Measurements from ENCODE around the gene ZNF277. TPM values are rescaled to one million over a fixed set of nuclear protein-coding genes. Genes with fewer than 3 reads are reported as not detected.

The ZNF277 gene, protein sequence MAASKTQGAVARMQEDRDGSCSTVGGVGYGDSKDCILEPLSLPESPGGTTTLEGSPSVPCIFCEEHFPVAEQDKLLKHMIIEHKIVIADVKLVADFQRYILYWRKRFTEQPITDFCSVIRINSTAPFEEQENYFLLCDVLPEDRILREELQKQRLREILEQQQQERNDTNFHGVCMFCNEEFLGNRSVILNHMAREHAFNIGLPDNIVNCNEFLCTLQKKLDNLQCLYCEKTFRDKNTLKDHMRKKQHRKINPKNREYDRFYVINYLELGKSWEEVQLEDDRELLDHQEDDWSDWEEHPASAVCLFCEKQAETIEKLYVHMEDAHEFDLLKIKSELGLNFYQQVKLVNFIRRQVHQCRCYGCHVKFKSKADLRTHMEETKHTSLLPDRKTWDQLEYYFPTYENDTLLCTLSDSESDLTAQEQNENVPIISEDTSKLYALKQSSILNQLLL
- 37.7 TPM for polyA plus RNA-seq (2013, experiment 1 of 2)
- 41.5 TPM for polyA plus RNA-seq (2013, experiment 2 of 2)

DNA sequence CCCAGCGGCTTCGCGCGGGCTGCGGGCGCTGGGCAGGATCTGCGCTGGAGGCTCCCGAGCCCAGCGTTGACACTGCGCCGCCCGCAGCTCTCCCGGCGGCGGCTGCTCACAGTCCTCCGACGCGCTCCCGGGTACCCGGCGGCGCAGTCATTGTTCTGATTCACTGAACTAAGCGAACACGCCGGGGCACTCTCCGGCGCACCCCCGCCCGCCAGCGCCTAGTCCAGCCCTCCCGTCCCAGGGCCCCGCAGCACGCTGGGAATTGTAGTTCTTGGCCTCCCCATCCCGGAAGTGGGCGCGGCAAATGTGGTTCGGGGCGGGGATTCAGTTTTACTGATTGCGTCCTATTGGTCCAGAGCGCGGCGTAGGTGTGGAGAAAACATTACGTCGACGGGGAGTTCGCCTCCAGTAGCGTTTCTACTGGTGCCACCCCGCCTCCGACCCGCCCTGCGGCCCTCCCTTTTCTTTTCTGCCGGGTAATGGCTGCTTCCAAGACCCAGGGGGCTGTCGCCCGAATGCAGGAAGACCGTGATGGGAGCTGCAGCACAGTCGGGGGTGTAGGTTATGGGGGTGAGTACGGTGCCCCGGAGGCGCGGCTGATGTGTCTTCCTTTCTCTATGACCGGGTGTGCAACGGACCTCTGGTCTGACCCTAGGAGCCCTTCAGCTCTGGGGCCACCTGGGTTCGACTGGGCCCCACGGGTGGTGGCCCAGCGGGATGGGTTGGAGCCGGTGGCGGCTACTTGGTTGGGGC lies at the start of gene ZNF277, which contains the start of gene DOCK4:
ZNF277 (plus strand) TSS at position 458 of the 753 bp plus-strand sequence; CDS start at position 480, 22 bp downstream.
DOCK4 (minus strand) TSS at position 162 of the 753 bp plus-strand sequence. CDS start 261 bp downstream, outside the sequence.
- H3K4me1 ChIP-seq (ENCODE audit: control insufficient read depth, insufficient read depth, low read length, poor library complexity, severe bottlenecking): peaks cover 2% of the 10 kb centered on the region
- H3K36me3 ChIP-seq (ENCODE audit: control insufficient read depth, insufficient read depth, low read length): no peaks in the 10 kb centered on the region
- 0% methylated on average over 38 to 66 of the region's 67 CpGs for WGBS, 2 experiments (ENCODE audit: insufficient coverage in 2 of 2)
- H3K9me3 ChIP-seq (ENCODE audit: control insufficient read depth, low read length): no peaks in the 10 kb centered on the region
- peak within 1 kb of the TSS; percentile 87 for H3K27ac ChIP-seq (ENCODE audit: low read depth, low read length, severe bottlenecking)
- H3K4me3 ChIP-seq (ENCODE audit: extremely low read depth, insufficient read depth, low read length, poor library complexity, severe bottlenecking): peak within 1 kb of the TSS; percentile 98

DNA sequence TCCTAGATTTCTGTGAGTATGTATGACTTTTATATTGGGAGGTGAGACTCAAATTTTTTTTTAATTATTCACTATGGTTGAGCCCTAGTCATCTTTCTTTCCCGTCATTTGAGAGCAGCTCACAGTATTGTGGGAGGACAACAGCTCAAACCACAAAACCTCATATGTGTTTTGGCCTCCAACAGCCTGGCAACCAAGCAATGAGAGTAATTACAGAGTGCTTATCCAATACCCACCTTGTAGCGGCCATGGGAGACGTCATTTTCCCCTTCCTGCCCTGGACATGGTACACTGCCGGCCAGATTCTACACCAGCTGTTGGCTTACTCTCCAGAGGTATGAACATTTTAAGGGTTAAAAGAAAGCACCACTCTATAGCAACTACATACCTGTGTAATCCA lies 49.4 kb upstream of the ZNF277 start:
- Histone ChIP-seq H3K27ac (ENCODE audit: low read depth, low read length, severe bottlenecking) (no peak overlapping the region), H3K36me3 (ENCODE audit: control insufficient read depth, insufficient read depth, low read length) (no peaks in the 10 kb centered on the region), H3K4me1 (ENCODE audit: control insufficient read depth, insufficient read depth, low read length, poor library complexity, severe bottlenecking) (peaks cover 28% of the 10 kb centered on the region), H3K9me3 (ENCODE audit: control insufficient read depth, low read length) (no peaks in the 10 kb centered on the region), H3K4me3 (ENCODE audit: extremely low read depth, insufficient read depth, low read length, poor library complexity, severe bottlenecking) (no peak overlapping the region)
- 50 to 93% methylated on average over 2 of the region's 4 CpGs for WGBS, 2 experiments (ENCODE audit: insufficient coverage in 2 of 2)

DNA sequence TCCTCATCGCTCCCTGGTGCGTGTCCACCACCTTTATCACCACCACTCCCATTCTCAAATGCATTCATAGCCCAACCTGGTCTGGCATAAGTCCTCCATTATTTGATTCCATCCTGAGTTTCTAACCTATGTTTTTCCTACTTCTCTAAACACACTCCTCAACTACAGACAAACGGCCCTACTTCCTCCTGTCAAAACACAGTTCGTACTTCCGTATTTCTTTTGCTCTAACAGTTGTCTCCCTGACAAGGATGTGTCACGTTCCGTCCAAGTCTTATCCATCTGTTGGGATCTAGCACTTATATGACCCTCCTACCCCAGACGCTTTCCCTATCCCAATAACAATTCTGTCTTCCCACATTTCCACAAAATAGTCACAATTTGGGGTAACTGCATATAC lies 47.1 kb upstream of the ZNF277 start:
- Histone ChIP-seq H3K36me3 (ENCODE audit: control insufficient read depth, insufficient read depth, low read length) (no peaks in the 10 kb centered on the region), H3K27ac (ENCODE audit: low read depth, low read length, severe bottlenecking) (no peak overlapping the region), H3K4me3 (ENCODE audit: extremely low read depth, insufficient read depth, low read length, poor library complexity, severe bottlenecking) (no peak overlapping the region), H3K4me1 (ENCODE audit: control insufficient read depth, insufficient read depth, low read length, poor library complexity, severe bottlenecking) (peaks cover 45% of the 10 kb centered on the region), H3K9me3 (ENCODE audit: control insufficient read depth, low read length) (no peaks in the 10 kb centered on the region)
- WGBS, 2 experiments (ENCODE audit: insufficient coverage in 2 of 2): 93 to 95% methylated on average over 7 to 8 of the region's 8 CpGs

DNA sequence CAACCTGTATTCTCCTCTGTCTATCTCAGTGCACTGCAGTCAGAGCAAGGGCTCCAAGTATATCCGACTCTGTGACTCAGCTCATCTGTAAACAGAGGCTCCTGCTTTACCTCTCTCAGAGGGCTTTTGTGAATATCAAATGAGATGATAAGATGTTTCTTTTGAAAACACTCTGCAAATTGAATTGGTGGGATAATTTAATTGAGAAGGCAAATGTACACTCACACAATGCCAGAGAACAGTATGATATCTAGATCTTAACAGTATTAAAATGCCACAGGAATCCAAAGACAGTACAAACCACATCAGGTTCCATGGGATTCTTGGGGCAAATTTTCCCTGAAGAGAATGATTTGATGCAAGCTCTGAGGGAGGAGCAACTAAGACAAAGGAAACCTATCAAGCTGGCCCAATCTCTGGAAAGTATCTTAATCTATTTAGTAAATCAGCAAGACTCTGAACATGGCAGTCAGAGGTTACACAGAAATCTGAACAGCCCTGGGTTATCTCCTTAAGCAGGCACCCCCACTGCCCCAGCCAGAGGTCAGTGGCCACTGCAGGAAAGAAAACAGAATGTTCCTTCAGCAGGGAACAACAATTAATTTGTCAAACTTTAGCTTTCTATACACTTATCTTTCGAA lies 46.2 kb upstream of the ZNF277 start:
- H3K4me3 ChIP-seq (ENCODE audit: extremely low read depth, insufficient read depth, low read length, poor library complexity, severe bottlenecking): no peak overlapping the region
- 70% methylated on average over 1 of the region's 2 CpGs; no CpG with 5 or more reads in 1 of the 2 experiments for WGBS, 2 experiments (ENCODE audit: insufficient coverage in 2 of 2)
- no peaks in the 10 kb centered on the region for H3K9me3 ChIP-seq (ENCODE audit: control insufficient read depth, low read length)
- H3K4me1 ChIP-seq (ENCODE audit: control insufficient read depth, insufficient read depth, low read length, poor library complexity, severe bottlenecking): peaks cover 45% of the 10 kb centered on the region
- H3K36me3 ChIP-seq (ENCODE audit: control insufficient read depth, insufficient read depth, low read length): no peaks in the 10 kb centered on the region
- H3K27ac ChIP-seq (ENCODE audit: low read depth, low read length, severe bottlenecking): peak overlapping the region; percentile 90

DNA sequence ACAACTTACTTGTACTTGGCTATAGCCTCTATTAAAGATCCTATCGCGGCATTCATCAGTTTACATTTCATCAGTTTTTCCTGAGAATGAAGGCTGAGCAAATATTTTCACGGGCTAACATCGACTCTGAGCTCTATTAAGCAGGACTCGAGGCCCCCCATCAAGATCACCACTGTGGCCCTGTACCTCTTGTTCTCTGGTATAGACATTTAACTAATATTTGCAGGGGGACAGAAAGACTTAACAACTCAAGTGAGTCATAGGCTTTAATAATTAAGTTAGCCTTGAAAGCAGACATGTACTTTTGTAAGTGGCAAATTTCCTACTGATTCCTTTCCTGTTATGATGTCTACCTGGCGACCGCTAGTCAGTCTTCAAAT lies 45.7 kb upstream of the ZNF277 start:
- Histone ChIP-seq H3K9me3 (ENCODE audit: control insufficient read depth, low read length) (no peaks in the 10 kb centered on the region), H3K4me3 (ENCODE audit: extremely low read depth, insufficient read depth, low read length, poor library complexity, severe bottlenecking) (no peak overlapping the region), H3K4me1 (ENCODE audit: control insufficient read depth, insufficient read depth, low read length, poor library complexity, severe bottlenecking) (peaks cover 45% of the 10 kb centered on the region), H3K27ac (ENCODE audit: low read depth, low read length, severe bottlenecking) (peak overlapping the region; percentile 90), H3K36me3 (ENCODE audit: control insufficient read depth, insufficient read depth, low read length) (no peaks in the 10 kb centered on the region)
- WGBS, 2 experiments (ENCODE audit: insufficient coverage in 2 of 2): 54 to 55% methylated on average over 4 to 5 of the region's 7 CpGs

DNA sequence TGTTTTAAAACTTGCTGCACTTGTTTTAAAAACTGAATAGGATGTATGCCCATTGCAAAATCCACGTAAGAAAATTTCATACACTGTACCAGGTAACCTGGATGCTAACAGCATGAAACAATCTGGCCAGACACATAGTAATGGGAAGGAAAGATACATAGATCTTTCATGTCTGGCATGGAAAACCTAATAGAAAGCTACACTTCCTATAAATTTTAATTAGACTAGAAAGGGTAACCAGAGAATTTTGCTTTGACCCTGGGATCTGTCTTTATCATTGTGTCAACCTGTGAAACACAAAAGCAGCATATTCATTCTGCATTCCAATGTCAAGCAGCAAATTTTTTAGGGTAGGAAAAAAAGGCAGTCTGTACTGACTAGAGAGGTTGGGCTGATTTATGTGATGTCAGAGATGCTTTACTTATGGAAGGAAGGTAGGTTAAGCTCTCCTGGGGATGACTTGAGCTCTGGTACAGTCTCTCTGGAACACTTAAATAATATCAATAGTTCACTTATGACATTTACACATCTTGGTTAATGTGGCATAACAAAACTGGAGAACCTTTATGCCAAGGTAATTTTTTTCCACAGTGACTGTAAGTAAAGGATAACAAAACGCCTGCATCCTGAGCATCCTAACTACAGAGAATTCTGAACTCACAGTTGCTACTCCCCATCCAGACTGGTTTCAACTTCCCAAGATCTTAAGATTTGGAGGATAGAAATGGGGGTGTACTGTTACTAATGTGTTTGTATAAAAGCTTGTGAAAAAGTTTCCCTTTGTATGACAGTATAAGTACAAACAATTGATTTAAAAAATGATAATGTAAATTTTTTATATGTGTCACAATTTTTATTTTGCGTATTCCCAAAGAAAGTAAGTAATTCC lies 45.0 kb upstream of the ZNF277 start:
- Histone ChIP-seq H3K27ac (ENCODE audit: low read depth, low read length, severe bottlenecking) (peak overlapping the region; percentile 90), H3K36me3 (ENCODE audit: control insufficient read depth, insufficient read depth, low read length) (no peaks in the 10 kb centered on the region), H3K4me1 (ENCODE audit: control insufficient read depth, insufficient read depth, low read length, poor library complexity, severe bottlenecking) (peaks cover 45% of the 10 kb centered on the region), H3K4me3 (ENCODE audit: extremely low read depth, insufficient read depth, low read length, poor library complexity, severe bottlenecking) (no peak overlapping the region), H3K9me3 (ENCODE audit: control insufficient read depth, low read length) (no peaks in the 10 kb centered on the region)
- 80% methylated on average over 1 of the region's 3 CpGs; no CpG with 5 or more reads in 1 of the 2 experiments for WGBS, 2 experiments (ENCODE audit: insufficient coverage in 2 of 2)

DNA sequence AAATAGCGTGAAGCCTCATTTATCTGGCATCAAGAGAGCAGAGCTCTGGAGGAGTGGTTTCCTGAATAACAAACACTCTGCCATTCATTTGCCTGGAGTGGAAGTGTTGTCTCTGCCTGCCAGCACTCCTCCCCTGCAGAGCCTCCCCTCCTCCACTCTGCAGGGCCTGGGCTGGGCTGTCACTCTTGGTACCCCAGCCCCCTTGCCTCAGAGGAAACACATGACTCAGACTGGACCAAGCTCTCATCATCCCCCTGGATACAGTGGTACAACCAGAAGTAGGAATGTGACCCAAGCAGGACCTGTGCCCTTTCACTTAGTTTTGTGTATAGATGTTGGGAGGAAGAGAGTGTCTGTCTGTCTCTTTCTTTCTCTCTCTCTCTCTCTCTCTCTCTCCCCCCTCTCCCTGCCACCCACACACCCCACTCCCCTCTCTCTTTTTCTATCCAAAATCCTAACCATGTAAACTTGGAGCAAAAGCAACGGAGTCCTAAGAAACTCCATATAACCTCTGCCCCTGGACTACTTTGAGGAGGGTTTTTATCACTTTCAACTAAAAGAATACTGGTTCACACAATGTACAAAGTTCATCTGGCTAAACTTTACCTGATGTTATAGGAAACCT lies 44.2 kb upstream of the ZNF277 start:
- Histone ChIP-seq H3K4me1 (ENCODE audit: control insufficient read depth, insufficient read depth, low read length, poor library complexity, severe bottlenecking) (peaks cover 45% of the 10 kb centered on the region), H3K36me3 (ENCODE audit: control insufficient read depth, insufficient read depth, low read length) (no peaks in the 10 kb centered on the region), H3K4me3 (ENCODE audit: extremely low read depth, insufficient read depth, low read length, poor library complexity, severe bottlenecking) (no peak overlapping the region), H3K9me3 (ENCODE audit: control insufficient read depth, low read length) (no peaks in the 10 kb centered on the region), H3K27ac (ENCODE audit: low read depth, low read length, severe bottlenecking) (peak overlapping the region; percentile 92)
- WGBS, 2 experiments (ENCODE audit: insufficient coverage in 2 of 2): 14 to 33% methylated on average over 1 of the region's 2 CpGs

DNA sequence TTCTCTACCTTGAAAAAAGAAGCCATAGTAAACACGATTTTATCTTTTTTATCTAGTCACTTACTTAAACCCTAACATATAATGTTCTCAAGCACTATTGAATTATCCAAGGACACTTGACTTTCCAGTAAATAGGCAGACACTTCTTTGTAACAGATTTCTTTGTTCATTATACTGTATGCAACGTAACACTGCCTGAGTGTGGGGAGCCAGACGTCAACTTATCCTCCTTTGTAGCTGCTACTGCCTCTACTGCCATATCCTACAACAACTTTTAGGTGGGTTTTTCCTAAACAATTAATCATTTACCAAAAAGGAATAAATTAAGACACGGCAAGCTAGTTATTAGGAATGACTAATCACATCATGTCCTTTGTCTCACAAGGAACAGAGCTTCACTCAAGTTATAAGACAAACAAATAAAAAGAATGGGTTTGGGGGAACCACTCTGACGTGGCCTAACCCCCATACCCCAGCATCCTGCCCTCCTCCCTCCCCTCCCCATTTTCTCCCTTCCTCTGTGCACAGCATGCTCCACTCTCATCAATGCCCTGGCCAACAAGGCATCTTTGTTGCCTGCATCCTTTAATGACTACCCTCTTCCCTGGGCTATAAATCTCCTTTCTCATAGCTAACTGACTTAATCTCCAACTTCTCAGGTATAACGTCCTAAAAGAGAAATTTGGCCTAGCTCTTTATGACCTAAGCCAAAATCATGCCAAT lies 43.5 kb upstream of the ZNF277 start:
- no peaks in the 10 kb centered on the region for H3K36me3 ChIP-seq (ENCODE audit: control insufficient read depth, insufficient read depth, low read length)
- H3K9me3 ChIP-seq (ENCODE audit: control insufficient read depth, low read length): no peaks in the 10 kb centered on the region
- H3K4me1 ChIP-seq (ENCODE audit: control insufficient read depth, insufficient read depth, low read length, poor library complexity, severe bottlenecking): peaks cover 45% of the 10 kb centered on the region
- H3K27ac ChIP-seq (ENCODE audit: low read depth, low read length, severe bottlenecking): peak overlapping the region; percentile 92
- WGBS, 2 experiments (ENCODE audit: insufficient coverage in 2 of 2): 21 to 23% methylated on average over 2 to 3 of the region's 6 CpGs
- H3K4me3 ChIP-seq (ENCODE audit: extremely low read depth, insufficient read depth, low read length, poor library complexity, severe bottlenecking): no peak overlapping the region

DNA sequence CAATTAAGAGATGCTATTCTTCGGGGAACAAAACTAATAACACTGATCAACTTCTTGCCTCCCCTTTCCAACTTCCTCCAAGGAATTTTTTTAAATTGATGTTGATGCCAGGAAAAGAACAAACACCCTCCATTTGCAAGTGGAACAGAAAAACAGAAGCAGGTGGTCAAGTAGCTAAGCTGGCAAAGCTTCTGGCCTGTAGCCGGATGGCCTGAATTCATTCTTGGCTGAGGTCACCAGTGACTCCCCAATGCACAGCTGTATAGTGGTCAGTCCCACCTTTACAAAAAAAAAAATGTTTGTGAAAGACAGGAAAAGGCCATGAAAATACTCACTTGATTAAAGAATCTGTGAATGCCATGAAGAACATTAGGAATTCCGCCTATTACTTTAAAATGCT lies 39.3 kb upstream of the ZNF277 start:
- Histone ChIP-seq H3K9me3 (ENCODE audit: control insufficient read depth, low read length) (no peaks in the 10 kb centered on the region), H3K36me3 (ENCODE audit: control insufficient read depth, insufficient read depth, low read length) (peaks cover 8% of the 10 kb centered on the region), H3K27ac (ENCODE audit: low read depth, low read length, severe bottlenecking) (no peak overlapping the region), H3K4me1 (ENCODE audit: control insufficient read depth, insufficient read depth, low read length, poor library complexity, severe bottlenecking) (peaks cover 17% of the 10 kb centered on the region), H3K4me3 (ENCODE audit: extremely low read depth, insufficient read depth, low read length, poor library complexity, severe bottlenecking) (no peak overlapping the region)
- WGBS, 2 experiments (ENCODE audit: insufficient coverage in 2 of 2): 100% methylated on average over 1 of the region's 3 CpGs; no CpG with 5 or more reads in 1 of the 2 experiments

Measured in mesodermal cell (in vitro differentiated cells).